ENCODE measurements around the gene EHD1.
A peak's percentile ranks its signal among the peaks of the same experiment; 100 is the strongest.

EHD1 gene

DNA sequence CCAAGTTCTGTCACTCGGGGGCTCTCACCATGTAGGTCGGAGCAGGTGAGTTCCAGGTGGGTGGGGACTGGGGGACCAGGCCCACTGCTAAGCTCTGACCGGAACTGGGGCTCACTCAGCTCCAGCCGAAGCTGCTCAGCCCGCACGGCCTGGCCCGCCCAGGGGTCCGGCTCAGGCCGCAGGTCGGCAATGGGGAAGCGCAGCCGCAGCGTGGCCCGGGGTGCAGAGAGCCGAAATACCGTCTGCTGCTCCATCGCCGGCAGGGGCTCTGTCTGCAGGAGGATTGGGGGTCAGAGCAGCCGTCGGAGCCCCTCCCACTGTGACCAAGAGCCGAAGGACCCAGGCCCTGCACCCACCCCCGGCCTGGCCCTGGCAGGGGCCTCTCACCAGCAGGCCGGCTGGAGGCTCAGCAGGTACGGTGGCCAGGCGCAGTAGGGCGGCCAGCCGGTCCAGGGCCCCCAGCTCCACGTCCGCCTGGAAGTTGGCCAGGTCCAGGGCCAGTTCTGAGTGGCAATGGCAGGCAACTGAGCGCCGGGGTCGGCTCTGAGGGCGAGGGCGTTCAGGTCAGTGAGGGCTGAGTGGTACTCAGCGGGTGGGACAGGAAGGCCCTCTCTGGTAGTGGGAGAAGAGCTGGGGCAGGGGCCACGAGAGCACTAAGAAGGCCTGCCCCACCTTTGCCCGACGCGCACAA is 31.4 kb upstream of the EHD1 start:
- DNase-seq, result no peak

DNA sequence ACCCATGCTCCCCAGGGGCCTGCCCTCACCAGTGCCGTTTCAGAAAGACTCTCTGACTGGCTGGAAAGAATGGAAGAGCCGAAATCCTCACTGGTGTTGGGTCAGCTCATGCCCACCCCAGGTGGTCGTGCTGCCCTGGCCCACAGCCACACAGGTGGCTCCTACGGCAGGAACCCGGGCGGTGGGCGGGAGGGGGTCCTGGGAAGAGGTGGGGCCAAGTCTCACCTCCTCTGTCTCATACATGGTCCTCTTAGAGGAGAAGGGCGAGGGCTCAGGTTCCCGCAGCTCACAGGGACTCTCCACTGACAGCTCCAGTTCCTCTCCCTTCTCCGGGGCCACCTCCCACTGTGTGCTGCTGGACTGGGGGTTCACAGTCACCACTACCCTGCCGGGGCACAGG is 30.3 kb upstream of the EHD1 start:
- DNase-seq, result no peak

DNA sequence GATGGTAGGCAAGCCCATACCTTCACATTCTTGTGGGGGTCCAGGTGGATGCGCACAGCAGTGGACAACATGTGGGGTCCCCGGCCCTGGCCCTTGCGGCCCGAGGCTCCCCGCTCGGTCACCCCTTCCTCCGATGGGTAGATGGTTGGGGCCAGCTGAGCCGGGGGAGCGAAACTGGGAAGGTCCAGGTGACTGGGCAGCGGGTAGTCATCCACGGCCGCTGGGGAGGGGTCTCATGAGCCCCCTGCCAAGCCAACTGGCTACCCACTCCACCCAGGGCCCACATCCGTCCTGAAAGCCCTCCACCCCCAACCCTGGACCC is 27.9 kb upstream of the EHD1 start:
- no peak for DNase-seq

DNA sequence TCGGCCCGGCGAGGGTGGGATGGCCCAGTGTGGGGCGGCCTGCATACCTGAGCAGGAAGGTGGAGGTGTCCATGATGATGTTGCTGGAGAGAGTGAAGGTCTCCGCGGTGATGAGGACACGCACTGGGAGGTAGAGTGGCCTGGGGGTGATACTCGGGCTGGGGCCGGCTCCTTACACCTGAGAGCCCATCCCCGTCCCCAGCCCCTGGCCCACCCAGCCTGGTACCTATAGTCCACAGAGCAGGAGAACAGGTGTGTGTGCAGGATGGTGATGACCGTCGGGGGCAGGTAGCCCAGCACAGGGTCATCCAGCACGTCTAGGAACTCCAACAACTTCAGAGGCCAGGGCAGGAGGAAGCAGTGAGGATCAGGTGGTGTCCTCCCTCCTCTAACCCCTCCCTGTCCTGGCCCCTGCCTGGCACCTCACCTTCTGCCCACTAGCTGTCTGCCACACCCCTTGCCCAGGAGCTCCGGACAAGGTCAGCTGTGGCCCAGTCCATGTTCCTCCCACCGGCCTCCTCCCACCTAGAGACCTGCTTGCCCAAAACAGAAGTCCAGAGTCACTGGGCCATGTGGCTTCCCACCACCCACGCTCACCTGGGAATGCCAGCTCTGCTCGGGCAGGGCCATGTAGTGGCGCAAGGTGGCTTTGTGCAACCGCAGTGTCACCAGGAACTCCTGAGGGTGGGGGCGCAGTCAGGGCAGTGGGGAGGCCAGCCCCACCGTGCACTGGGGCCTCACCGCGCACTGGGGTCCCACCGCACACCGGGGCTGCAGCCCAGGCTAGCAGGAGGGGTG is 27.3 kb upstream of the EHD1 start:
- DNase-seq, result no peak

DNA sequence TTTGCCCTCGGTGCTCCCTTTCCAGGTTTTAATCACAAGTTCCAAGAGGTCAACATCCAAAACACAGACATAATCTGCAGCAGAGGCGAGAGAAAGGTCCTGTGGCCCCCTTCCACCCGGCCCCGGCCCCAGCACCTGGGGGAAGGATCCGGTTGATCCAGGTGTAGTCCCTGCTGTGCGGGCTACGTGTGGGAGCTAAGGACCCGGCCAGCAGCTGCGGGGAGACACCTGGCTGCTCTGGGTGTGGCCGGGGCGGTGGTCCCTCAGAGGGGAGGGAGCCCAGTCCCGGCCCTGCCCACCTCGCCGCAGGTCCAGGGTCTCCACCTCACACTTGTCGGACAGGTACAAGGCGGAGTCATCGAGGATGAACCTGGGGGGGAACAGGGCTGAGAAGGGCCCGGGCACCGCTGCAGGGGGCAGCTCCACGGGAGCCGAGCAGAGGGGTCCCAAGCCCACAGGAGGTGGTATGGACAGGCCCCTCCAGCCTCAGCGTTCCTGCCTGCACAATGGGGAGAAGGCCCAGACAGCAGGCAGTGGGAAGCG is 24.9 kb upstream of the EHD1 start:
- DNase-seq, result no peak

DNA sequence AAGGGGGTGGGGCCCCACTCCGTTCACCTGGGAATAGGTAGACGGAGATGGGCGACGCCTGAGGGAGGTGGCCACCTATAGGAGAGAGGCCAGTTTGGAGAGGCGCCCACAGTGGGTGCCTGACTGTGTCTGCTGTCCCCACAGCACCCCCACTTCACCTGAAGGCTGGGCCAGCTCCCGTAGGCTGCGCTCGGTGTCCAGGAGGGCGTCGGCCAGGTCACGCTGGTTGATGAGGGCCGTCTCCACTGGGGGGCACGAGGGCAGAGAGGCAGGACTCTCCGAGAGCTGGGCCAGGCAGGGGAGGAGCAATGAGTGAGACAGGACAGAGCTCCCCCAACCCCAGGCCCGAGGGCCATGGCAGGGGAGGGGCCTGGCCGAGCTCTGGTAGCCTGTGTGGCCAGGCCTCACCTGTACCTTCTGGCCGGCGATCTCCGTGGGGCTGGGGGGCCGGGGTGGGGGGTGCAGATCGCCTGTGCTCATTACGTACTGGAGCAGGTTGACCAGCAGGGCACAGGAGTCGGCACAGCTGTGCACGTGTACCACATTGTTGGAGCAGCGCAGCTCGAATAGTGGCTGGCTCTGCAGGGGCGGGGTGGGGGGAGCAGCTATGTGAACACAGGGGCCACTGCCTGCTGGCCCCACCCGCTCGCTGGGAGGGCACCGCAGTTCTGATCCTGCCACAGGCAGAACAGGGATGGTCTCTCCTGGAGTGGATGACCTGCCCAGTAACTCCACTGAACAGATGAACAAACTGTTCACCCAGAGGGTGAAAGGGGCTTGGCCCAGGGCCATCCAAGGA is 23.9 kb upstream of the EHD1 start:
- DNase-seq, result no peak

DNA sequence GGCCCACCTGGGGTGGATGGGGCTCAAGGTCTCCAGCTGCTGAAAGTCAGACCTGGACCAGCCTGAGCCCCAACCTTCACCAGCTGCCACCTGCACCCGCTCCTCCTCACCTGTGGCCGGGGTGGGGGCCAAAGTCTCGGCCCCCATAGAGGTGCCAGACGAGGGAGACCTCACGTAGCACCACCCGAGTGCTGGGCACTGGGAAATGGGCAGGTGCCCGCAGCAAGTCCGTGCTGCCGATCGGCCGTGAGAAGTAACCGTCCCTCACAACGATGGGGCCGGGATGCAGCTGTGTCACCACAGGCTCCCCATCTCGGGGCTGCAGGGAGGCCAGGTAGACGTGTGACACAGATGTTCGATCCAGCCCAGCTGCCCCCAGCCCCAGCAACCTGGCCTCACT is 22.4 kb upstream of the EHD1 start:
- no peak for DNase-seq

DNA sequence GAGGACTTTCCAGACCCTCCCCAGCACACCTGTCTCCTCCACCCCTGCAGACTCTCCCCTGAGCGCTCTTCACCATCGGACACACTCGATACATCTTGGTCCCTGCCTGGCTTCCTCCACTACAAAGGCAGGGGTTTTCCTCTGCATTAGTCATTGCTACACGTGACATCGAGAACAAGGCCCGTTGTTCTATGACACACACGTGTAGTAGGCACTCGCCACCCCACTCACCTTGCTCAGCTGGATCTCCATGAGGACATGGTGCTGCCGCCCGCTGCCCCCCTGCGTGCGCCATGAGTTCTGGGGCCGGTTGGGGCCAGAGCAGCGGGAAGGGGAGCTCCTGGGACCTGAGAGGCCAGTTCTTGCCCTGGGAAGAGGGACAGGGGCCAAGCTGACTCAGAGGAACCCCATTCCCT is 21.9 kb upstream of the EHD1 start:
- DNase-seq, result no peak

DNA sequence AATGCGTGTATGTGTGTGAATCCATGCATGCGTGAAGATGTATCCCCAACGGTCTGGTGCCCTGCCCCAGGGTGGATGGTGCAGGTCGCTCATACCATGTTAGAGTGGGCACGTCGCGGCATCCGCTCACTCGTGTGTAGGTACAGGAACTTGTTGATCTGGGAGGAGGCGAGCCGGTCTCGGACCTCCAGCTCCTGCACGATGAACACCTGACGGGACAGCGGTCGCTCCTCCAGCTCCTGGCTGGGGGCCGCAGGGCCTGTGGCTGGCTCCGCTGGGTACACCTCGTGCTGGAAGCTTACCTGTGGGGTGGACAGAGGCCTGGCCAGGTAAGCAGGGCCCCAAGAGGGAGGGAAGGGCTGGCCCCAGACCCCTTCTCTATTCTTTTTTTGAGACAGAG is 20.1 kb upstream of the EHD1 start:
- DNase-seq, result no peak

DNA sequence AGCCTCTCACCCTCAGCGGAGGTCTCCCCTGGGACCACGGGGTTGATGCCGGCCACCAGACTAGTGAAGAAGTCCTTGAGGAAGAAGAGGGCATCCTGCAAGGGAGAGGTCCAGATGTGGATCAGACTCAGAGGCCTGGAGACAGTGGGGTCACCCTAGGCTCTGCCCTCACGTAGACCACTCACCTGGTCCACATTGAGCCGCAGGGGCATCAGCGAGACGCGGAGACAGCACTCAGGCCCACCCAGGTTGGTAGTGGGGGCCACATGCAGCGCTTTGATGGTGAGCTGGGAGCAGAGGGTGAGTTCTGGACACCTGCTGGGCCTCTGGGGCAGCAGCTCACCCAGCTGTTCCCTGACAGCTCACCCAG is 19.6 kb upstream of the EHD1 start:
- DNase-seq, result no peak

DNA sequence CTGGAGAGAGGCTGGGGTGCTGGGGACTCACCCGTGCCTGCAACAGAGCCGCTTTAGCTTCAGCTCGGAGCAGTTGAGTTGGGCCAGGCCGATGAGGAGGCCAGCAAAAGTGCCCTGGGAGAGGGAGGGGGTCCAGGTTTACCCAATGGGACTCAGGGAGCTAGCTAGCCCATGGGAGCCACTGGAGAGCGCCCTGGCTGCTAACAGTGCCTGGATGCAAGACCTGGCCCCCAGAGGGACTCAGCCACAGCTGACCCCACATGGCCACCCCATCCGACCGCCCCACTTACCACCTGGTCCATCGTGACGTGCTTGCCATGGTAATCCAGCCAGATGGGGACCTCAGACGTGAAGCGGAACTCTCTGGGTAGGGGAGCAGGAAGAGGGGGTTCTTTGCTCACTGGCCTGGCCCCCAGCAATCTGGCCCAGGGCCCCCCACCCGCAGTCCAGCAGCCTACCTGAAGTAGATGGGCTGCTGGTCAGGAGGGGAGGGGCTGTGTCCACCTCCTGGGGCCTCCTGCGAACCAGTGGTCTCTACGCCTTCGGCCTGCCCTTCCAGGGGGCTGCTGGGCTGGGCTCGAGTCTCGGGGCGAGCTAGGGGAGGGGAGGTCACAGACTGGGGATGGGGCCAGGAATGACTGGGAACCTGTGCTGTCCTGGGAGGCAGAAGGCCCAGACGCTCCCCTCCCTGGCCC is 19.1 kb upstream of the EHD1 start:
- no peak for DNase-seq

DNA sequence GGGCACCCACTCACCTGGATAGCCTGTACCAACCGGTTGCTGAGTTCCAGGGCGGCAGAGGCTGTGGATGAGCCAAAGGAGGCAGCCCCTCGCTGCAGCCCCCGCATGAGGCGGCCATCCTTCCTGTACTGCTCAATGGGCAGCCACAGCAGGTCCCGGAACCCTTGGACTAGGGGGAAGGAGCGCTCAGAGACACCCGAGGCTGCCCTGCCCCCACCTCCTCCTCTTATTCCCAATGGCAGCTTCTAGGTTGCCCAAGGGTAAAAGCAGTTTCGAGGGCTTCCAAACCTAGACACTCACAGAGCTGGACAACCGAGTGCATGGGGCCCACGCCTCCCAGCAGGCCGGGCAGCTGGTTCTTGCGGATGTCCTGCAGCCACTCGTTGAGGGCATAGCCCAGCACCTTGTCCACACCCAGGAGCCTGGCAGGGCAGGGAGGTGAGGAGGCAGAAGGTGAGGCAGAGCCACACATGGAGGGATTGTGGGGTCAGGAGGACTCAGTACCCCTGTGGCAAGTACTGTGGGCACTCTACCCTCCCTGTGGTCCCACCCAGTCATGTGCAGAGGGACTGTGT is 18.1 kb upstream of the EHD1 start:
- no peak for DNase-seq

DNA sequence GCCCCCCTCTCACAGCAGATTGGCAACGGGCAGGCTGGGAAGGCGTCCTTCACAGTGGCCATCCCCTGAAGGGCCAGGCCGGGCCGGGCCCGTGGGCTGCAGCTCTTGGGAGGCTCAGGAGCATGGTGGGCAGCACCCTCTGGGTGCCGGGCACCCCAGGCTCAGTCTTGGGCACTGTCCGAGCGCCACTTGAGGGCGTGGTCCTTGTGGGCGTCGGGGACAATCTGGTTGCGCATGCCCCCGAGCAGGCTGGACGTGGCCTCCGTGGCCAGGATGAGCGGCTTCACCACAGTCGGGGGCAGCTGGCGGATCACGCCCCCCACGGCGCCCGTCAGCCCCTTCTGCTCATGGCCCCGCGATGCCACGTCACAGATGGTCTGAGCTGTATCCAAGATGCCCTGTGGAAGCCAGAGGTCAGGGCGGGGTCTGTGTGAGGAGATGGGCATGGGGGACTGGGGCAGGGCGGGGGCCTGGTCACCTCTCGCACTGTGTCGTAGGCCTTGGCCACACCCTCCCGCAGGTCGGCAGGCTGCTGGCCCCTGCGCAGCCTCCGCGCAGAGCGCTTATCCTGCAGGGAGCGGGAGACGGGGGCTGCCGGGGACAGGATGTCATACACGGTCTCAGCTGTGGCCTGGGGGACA is 16.5 kb upstream of the EHD1 start:
- DNase-seq, result no peak

DNA sequence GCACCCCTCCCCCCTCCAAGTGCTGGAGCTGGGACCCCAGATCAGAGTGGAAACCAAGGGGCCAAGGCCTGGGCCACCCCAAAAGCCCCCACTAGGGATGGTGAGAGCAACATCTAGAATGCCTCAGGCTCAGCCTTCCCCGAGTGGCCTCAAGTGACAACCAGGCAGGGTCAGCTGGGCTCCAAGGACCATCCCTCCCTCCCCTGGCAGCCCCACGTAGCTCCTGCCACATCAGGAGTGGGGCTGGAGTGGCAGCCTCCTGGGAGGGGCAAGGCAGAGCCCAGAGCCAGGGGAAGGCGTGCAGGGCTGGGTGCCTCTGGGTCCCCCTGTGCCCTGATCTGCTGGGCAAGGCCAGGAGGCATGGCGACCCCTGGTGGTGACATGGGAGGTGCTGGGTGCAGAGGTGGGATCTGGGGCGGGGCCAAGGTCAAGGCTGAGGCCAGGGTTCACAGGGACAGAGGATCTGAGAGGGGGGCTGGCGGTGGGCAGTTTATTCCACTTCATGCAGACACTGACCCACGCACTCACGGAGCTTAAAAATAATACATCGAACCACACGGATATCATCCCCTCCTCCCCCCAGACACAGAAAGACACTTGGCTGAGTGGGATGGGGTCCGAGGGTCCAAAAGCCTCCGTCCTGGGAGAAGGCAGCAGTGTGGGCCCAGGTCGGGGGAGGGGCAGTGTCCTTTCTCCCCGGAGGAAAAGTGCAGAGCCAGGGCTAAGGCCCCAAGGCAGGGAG is 15.8 kb upstream of the EHD1 start:
- DNase-seq, result peak; percentile 12

DNA sequence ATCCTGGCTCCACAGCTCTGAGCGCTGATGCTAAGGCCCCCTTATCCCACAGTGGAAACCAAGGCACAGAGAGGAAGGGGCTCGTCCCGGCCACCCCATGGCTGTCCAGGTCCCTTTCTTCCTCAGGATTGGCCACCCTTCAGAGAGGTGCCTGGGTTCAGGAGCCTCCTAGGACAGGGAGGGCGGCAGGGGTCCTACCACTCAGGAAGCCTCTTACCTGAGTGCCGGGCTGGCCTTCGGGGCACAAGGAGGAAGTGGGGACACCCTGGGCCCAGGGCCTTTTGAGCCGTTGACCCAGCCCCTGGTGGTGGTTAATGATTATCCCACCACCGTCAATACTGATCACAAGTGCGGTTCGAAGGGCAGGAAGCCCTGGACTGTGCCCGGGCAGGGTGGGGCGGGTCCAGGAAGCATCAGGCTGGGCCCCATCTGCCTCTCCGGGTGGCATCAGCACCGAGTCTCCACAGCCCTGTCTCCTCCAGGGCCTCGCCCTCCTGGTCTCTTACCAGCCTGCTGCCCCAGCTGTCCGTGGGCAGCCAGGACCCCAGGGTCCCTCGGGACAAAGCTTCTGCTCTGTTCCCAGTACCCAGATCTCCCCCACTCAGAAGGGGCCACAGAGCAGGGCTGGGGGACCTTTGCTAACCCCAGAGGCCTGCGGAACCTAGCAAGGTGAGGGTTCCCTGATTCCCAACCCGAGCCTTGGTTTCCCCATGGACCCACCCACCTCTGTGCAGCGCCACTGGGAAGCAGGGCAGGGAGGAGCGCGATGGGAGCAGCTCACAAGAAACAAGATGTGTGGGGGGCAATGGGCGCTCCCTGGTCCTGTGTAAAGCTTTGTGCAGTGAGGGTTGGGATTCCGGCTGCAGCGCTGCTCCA is 15.0 kb upstream of the EHD1 start:
- DNase-seq, result no peak

DNA sequence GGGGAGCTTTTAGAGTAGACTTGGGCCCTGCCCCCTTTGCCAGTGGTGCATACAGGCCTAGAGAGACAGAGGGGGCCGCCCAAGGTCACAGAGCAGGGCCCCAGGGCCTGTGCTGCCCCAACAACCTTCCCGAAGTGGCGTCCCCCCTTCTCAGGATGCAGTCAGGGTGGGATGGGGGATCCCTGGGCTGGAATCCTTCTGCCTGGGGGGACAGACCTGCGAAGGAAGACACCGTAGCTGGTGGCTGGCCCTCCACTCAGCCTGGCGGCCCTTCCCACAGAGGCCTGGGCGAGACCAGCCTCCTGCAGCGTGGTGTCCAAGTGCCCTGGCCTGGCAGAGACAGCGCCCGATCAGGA is 14.4 kb upstream of the EHD1 start:
- DNase-seq, result no peak

DNA sequence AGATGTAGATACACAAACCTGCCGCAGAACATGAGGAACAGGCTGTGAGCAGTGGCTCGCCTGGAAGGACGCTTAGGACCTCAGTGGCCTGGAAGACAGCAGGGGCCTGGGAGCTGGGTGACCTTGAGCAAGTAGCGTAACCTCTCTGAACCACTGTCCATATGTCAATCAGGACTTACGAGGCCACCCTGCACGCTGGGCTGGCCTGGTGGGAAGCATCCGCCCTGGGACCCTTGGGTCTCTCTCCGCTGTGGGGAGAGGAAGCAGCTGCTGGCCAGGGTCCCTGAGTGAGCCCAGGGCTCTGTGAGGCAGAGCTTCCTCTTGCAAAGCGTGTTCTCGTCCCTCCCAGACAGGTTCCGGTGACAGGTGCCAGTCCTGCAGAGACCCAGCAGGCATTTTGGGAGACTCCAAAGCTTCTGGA is 14.0 kb upstream of the EHD1 start:
- DNase-seq, result no peak

DNA sequence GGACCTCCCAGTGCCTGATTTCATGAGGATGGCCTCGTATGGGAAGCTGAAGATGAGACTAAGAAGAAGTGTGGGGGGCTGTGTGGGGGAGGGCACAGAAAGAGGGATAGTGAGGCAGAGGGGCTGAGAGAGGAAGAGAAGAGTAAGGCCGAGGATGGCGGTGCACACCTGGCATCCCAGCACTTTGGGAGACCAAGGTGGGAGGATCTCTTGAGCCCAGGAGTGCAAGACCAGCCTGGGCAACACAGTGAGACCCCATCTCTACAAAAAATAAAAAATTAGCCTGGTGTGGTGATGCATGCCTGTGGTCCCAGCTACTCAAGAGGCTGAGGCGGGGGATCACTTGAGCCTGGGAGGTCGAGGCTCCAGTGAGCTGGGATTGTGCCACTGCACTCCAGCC is 13.5 kb upstream of the EHD1 start:
- DNase-seq, result no peak

DNA sequence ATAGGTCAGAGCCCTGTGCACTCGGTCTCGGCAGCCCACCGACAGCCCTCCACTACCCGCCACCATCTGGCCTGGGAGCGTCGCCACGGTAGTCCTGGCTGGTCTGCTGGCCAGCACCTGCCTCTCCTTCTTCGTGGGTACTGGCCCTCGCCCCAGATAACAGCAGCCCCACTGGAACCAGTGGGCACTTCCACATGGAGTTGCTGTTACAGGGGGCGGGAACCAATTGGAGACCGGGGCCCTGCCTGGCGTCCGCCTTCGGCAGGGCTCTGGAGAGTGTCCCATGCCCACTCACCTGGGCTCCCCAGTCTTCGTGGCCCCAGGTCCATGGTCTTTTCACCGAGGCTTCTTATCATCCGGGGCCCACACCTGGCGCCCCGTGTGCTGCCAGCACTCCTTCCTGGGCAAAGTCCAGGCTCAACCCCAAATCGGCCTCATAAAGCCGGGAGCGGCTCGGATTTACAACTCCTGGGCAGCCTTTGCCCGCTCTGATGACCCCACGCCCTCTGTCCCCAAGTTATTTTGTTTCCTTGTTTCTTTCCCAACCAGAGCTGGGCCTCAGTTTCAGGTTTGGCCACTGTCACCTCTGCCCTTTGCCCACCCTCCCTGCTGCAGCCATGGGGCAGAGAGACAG is 12.9 kb upstream of the EHD1 start:
- no peak for DNase-seq

DNA sequence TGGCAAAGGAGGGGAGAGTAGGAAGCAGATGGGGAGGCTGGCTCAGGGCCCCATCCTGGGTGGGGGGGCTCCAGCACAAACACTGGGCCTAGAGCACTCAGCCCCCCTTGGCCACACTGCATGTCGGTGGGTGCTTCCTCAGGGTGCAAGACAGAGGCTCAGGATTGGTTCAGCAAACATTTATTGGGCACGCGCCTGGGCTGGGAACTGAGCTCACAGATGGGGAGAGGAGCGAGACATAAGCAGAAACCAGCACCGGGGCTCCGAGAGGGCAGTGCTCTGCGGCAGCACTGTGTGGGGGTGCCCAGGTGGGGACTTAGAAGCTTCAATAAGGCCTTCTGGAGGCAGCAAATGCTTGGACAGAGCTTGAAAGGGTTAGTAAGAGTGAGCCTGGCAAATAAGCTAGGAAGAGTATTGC is 12.1 kb upstream of the EHD1 start:
- DNase-seq, result peak; percentile 71
